Measurements from ENCODE around the gene SPRYD7.

The SPRYD7 gene

GRCh38 chr13:49958321-49958720, 22.2 kb upstream of the SPRYD7 start:
- Histone ChIP-seq H2BK5ac (ENCODE audit: low read length) (no peak overlapping the region), H3K27me3 (ENCODE audit: control insufficient read depth in 3 of 3, insufficient read depth in 3 of 3, low read depth in 1 of 3, low read length in 3 of 3) (no peaks in the 10 kb centered on the region), H2AFZ (ENCODE audit: low read length) (no peak overlapping the region), H3K9me3 (replicated peaks in 1 of 2; ENCODE audit: control insufficient read depth in 2 of 2, insufficient read depth in 1 of 2, low read depth in 1 of 2, low read length in 2 of 2) (no peaks in the 10 kb centered on the region), H3K4me1 (ENCODE audit: control insufficient read depth in 2 of 2, insufficient read depth in 1 of 2, low read depth in 1 of 2, low read length in 2 of 2) (no peaks in the 10 kb centered on the region), H3K18ac (ENCODE audit: low read length) (no peak overlapping the region), H3K9ac (ENCODE audit: low read depth, low read length, poor library complexity) (no peak overlapping the region), H3K23ac (ENCODE audit: low read depth, low read length, poor library complexity) (no peak overlapping the region), H2BK15ac (ENCODE audit: low read length) (no peak overlapping the region), H4K91ac (ENCODE audit: low read depth, low read length, poor library complexity) (no peak overlapping the region), H2AK5ac (ENCODE audit: low read depth, low read length) (no peak overlapping the region), H2BK12ac (ENCODE audit: low read length) (no peak overlapping the region), H3K14ac (ENCODE audit: low read length) (no peak overlapping the region), H3K4me3 (ENCODE audit: low read length in 2 of 2) (no peak overlapping the region), H3K4ac (ENCODE audit: low read length) (no peak overlapping the region), H3K4me2 (ENCODE audit: insufficient read depth, low read length, poor library complexity, severe bottlenecking) (no peak overlapping the region), H3K79me1 (ENCODE audit: low read depth, low read length) (no peaks in the 10 kb centered on the region), H4K8ac (ENCODE audit: low read depth, low read length) (no peak overlapping the region), H3K36me3 (replicated peaks in 1 of 2; ENCODE audit: control insufficient read depth in 2 of 2, insufficient read depth in 2 of 2, low read length in 2 of 2) (no peaks in the 10 kb centered on the region), H2BK120ac (ENCODE audit: low read depth, low read length) (no peak overlapping the region), H3K27ac (replicated peaks; ENCODE audit: low read length) (no peak overlapping the region)
- no CpG with 5 or more reads among the region's 3 CpGs for WGBS, 2 donors (ENCODE audit: extremely low coverage in 2 of 2, insufficient read length in 2 of 2, insufficient replicate concordance in 1 of 2)
- DNase-seq (ENCODE audit: low spot score) = no peak

GRCh38 chr13:49956131-49956530, 20.0 kb upstream of the SPRYD7 start:
- DNase-seq (ENCODE audit: low spot score) = no peak
- H3K27ac ChIP-seq (replicated peaks; ENCODE audit: low read length) = no peak overlapping the region
- H4K91ac ChIP-seq (ENCODE audit: low read depth, low read length, poor library complexity) = no peak overlapping the region
- H2AFZ ChIP-seq (ENCODE audit: low read length) = no peak overlapping the region
- no peaks in the 10 kb centered on the region for H3K36me3 ChIP-seq (replicated peaks in 1 of 2; ENCODE audit: control insufficient read depth in 2 of 2, insufficient read depth in 2 of 2, low read length in 2 of 2)
- no peaks in the 10 kb centered on the region for H3K4me1 ChIP-seq (ENCODE audit: control insufficient read depth in 2 of 2, insufficient read depth in 1 of 2, low read depth in 1 of 2, low read length in 2 of 2)
- no peak overlapping the region for H2BK120ac ChIP-seq (ENCODE audit: low read depth, low read length)
- no peak overlapping the region for H3K9ac ChIP-seq (ENCODE audit: low read depth, low read length, poor library complexity)
- no peak overlapping the region for H3K4me3 ChIP-seq (ENCODE audit: low read length in 2 of 2)
- no peaks in the 10 kb centered on the region for H3K79me1 ChIP-seq (ENCODE audit: low read depth, low read length)
- no peak overlapping the region for H2BK5ac ChIP-seq (ENCODE audit: low read length)
- no peaks in the 10 kb centered on the region for H3K27me3 ChIP-seq (ENCODE audit: control insufficient read depth in 3 of 3, insufficient read depth in 3 of 3, low read depth in 1 of 3, low read length in 3 of 3)
- H3K4me2 ChIP-seq (ENCODE audit: insufficient read depth, low read length, poor library complexity, severe bottlenecking) = no peak overlapping the region
- no peak overlapping the region for H2BK15ac ChIP-seq (ENCODE audit: low read length)
- H3K9me3 ChIP-seq (replicated peaks in 1 of 2; ENCODE audit: control insufficient read depth in 2 of 2, insufficient read depth in 1 of 2, low read depth in 1 of 2, low read length in 2 of 2) = no peaks in the 10 kb centered on the region
- H4K8ac ChIP-seq (ENCODE audit: low read depth, low read length) = no peak overlapping the region
- no CpG with 5 or more reads among the region's 3 CpGs for WGBS, 2 donors (ENCODE audit: extremely low coverage in 2 of 2, insufficient read length in 2 of 2, insufficient replicate concordance in 1 of 2)
- H2BK12ac ChIP-seq (ENCODE audit: low read length) = no peak overlapping the region
- H3K23ac ChIP-seq (ENCODE audit: low read depth, low read length, poor library complexity) = no peak overlapping the region
- H3K14ac ChIP-seq (ENCODE audit: low read length) = no peak overlapping the region
- H3K18ac ChIP-seq (ENCODE audit: low read length) = no peak overlapping the region
- H3K4ac ChIP-seq (ENCODE audit: low read length) = no peak overlapping the region
- H2AK5ac ChIP-seq (ENCODE audit: low read depth, low read length) = no peak overlapping the region

GRCh38 chr13:49954674-49955455, 18.7 kb upstream of the SPRYD7 start:
- Histone ChIP-seq H4K91ac (ENCODE audit: low read depth, low read length, poor library complexity) (no peak overlapping the region), H3K27me3 (ENCODE audit: control insufficient read depth in 3 of 3, insufficient read depth in 3 of 3, low read depth in 1 of 3, low read length in 3 of 3) (no peaks in the 10 kb centered on the region), H3K36me3 (replicated peaks in 1 of 2; ENCODE audit: control insufficient read depth in 2 of 2, insufficient read depth in 2 of 2, low read length in 2 of 2) (no peaks in the 10 kb centered on the region), H4K8ac (ENCODE audit: low read depth, low read length) (no peak overlapping the region), H3K9ac (ENCODE audit: low read depth, low read length, poor library complexity) (no peak overlapping the region), H3K14ac (ENCODE audit: low read length) (no peak overlapping the region), H3K4me3 (ENCODE audit: low read length in 2 of 2) (peak overlapping the region in 1 of 2 donors; percentile 41), H3K23ac (ENCODE audit: low read depth, low read length, poor library complexity) (no peak overlapping the region), H2BK12ac (ENCODE audit: low read length) (no peak overlapping the region), H2BK120ac (ENCODE audit: low read depth, low read length) (no peak overlapping the region), H2BK15ac (ENCODE audit: low read length) (no peak overlapping the region), H2BK5ac (ENCODE audit: low read length) (no peak overlapping the region), H3K4ac (ENCODE audit: low read length) (no peak overlapping the region), H2AK5ac (ENCODE audit: low read depth, low read length) (no peak overlapping the region), H3K18ac (ENCODE audit: low read length) (no peak overlapping the region), H3K4me1 (ENCODE audit: control insufficient read depth in 2 of 2, insufficient read depth in 1 of 2, low read depth in 1 of 2, low read length in 2 of 2) (no peaks in the 10 kb centered on the region), H3K9me3 (replicated peaks in 1 of 2; ENCODE audit: control insufficient read depth in 2 of 2, insufficient read depth in 1 of 2, low read depth in 1 of 2, low read length in 2 of 2) (no peaks in the 10 kb centered on the region), H2AFZ (ENCODE audit: low read length) (no peak overlapping the region), H3K79me1 (ENCODE audit: low read depth, low read length) (no peaks in the 10 kb centered on the region), H3K27ac (replicated peaks; ENCODE audit: low read length) (no peak overlapping the region), H3K4me2 (ENCODE audit: insufficient read depth, low read length, poor library complexity, severe bottlenecking) (no peak overlapping the region)
- WGBS, 2 donors (ENCODE audit: extremely low coverage in 2 of 2, insufficient read length in 2 of 2, insufficient replicate concordance in 1 of 2) = no CpG with 5 or more reads among the region's 2 CpGs
- no peak for DNase-seq (ENCODE audit: low spot score)

- no peak overlapping the region for H3K23ac ChIP-seq (ENCODE audit: low read depth, low read length, poor library complexity)
- no peak overlapping the region for H2BK120ac ChIP-seq (ENCODE audit: low read depth, low read length)
- no CpG with 5 or more reads among the region's 1 CpG for WGBS, 2 donors (ENCODE audit: extremely low coverage in 2 of 2, insufficient read length in 2 of 2, insufficient replicate concordance in 1 of 2)
- no peak overlapping the region for H3K4ac ChIP-seq (ENCODE audit: low read length)
- H3K18ac ChIP-seq (ENCODE audit: low read length) = no peak overlapping the region
- no peak overlapping the region for H3K9ac ChIP-seq (ENCODE audit: low read depth, low read length, poor library complexity)
- H2BK12ac ChIP-seq (ENCODE audit: low read length) = no peak overlapping the region
- no peaks in the 10 kb centered on the region for H3K9me3 ChIP-seq (replicated peaks in 1 of 2; ENCODE audit: control insufficient read depth in 2 of 2, insufficient read depth in 1 of 2, low read depth in 1 of 2, low read length in 2 of 2)
- H2BK15ac ChIP-seq (ENCODE audit: low read length) = no peak overlapping the region
- no peaks in the 10 kb centered on the region for H3K79me1 ChIP-seq (ENCODE audit: low read depth, low read length)
- H3K27ac ChIP-seq (replicated peaks; ENCODE audit: low read length) = no peak overlapping the region
- H4K91ac ChIP-seq (ENCODE audit: low read depth, low read length, poor library complexity) = no peak overlapping the region
- no peak overlapping the region for H2AK5ac ChIP-seq (ENCODE audit: low read depth, low read length)
- no peak for DNase-seq (ENCODE audit: low spot score)
- H3K4me3 ChIP-seq (ENCODE audit: low read length in 2 of 2) = no peak overlapping the region
- no peak overlapping the region for H2AFZ ChIP-seq (ENCODE audit: low read length)
- no peak overlapping the region for H3K14ac ChIP-seq (ENCODE audit: low read length)
- no peaks in the 10 kb centered on the region for H3K27me3 ChIP-seq (ENCODE audit: control insufficient read depth in 3 of 3, insufficient read depth in 3 of 3, low read depth in 1 of 3, low read length in 3 of 3)
- H3K4me1 ChIP-seq (ENCODE audit: control insufficient read depth in 2 of 2, insufficient read depth in 1 of 2, low read depth in 1 of 2, low read length in 2 of 2) = no peaks in the 10 kb centered on the region
- no peak overlapping the region for H3K4me2 ChIP-seq (ENCODE audit: insufficient read depth, low read length, poor library complexity, severe bottlenecking)
- H2BK5ac ChIP-seq (ENCODE audit: low read length) = no peak overlapping the region
- no peaks in the 10 kb centered on the region for H3K36me3 ChIP-seq (replicated peaks in 1 of 2; ENCODE audit: control insufficient read depth in 2 of 2, insufficient read depth in 2 of 2, low read length in 2 of 2)
- no peak overlapping the region for H4K8ac ChIP-seq (ENCODE audit: low read depth, low read length)
Observed at GRCh38 chr13:49953560-49953959, 17.4 kb upstream of the SPRYD7 start.

Data from neuronal stem cell (in vitro differentiated cells).